NCI-H2107 treated with DMSO at 0.1 percent for 48 hours (cell line): ENCODE data around the gene RIPOR2.
"Not testable (repeated sequence)": the region's sequence is repeated elsewhere in the genome, so short reads cannot be mapped to it uniquely, and the experiment has no call there.

Source experiments
- DNase-seq: peaks from one replicate; lab custom pipeline; 2025; ENCODE audit not compliant: unreplicated experiment; lab: John Stamatoyannopoulos, UW

RIPOR2 gene

GRCh38 chr6:24951811-24952299 lies 16.1 kb upstream of the RIPOR2 start:
- no peak for DNase-seq

- no peak for DNase-seq
These were observed 14.6 kb upstream of the RIPOR2 start for GRCh38 chr6:24950218-24950941.

GRCh38 chr6:24949020-24949569 lies 13.3 kb upstream of the RIPOR2 start:
- no peak for DNase-seq

GRCh38 chr6:24948261-24948660 lies 12.5 kb upstream of the RIPOR2 start:
- DNase-seq, result not testable (repeated sequence)

- no peak for DNase-seq
These were observed 11.9 kb upstream of the RIPOR2 start for GRCh38 chr6:24947636-24948035.

- no peak for DNase-seq
These were observed 9.3 kb upstream of the RIPOR2 start for GRCh38 chr6:24945054-24945453.

- DNase-seq, result no peak
These were observed 8.0 kb upstream of the RIPOR2 start for GRCh38 chr6:24943774-24944173.

GRCh38 chr6:24940311-24940917 lies 4.7 kb upstream of the RIPOR2 start:
- no peak for DNase-seq

GRCh38 chr6:24936641-24937317 lies 1.0 kb upstream of the RIPOR2 start:
- DNase-seq, result no peak

GRCh38 chr6:24933868-24934401 lies 1.8 kb downstream of the RIPOR2 start:
- no peak for DNase-seq

- no peak for DNase-seq
These were observed 2.5 kb downstream of the RIPOR2 start for GRCh38 chr6:24933266-24933665.

- DNase-seq, result no peak
These were observed 2.9 kb downstream of the RIPOR2 start for GRCh38 chr6:24932832-24933231.

GRCh38 chr6:24931718-24932691 lies 3.8 kb downstream of the RIPOR2 start:
- DNase-seq, result no peak

GRCh38 chr6:24931296-24931695 lies 4.5 kb downstream of the RIPOR2 start:
- no peak for DNase-seq

GRCh38 chr6:24930431-24930871 lies 5.3 kb downstream of the RIPOR2 start:
- no peak for DNase-seq

- DNase-seq, result no peak
These were observed 6.5 kb downstream of the RIPOR2 start for GRCh38 chr6:24929242-24929641.

- DNase-seq, result no peak
These were observed 7.6 kb downstream of the RIPOR2 start for GRCh38 chr6:24927985-24928745.

GRCh38 chr6:24927277-24927955 lies 8.3 kb downstream of the RIPOR2 start:
- no peak for DNase-seq

- not testable (repeated sequence) for DNase-seq
These were observed 9.1 kb downstream of the RIPOR2 start for GRCh38 chr6:24926647-24927046.
